Measurements from ENCODE around the gene RAVER2. TPM values are rescaled to one million over a fixed set of nuclear protein-coding genes. Genes with fewer than 3 reads are reported as not detected.
"Not testable (repeated sequence)": the region's sequence is repeated elsewhere in the genome, so short reads cannot be mapped to it uniquely, and the experiment has no call there.

Gene RAVER2
- total and polyA plus RNA-seq, 3 donors from 2014 or later, result 3.6 to 7.1 (median 6.7) TPM

DNA sequence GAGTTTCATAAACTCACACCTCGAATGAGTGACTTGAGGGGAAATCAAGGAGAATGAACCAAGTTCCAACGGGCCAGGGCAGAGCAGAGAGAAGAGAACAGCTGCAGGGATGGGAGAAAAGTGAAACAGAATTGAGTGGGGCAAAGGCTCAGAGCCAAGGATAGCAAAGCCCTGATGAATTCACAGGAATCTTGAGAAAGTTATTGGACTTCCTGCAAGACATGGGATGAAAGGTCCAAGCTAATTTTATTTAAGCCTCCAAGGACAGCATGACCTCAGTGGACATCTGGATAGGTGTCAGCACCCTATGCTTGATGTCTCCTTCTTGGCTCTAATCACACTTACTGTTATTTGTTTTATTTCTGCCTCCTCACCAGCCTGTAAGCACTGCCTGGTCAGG is 43.0 kb upstream of the RAVER2 start:
- H3K9me3 ChIP-seq, result no peaks in the 10 kb centered on the region
- WGBS, 2 donors, result 51 to 57% methylated on average over 2 of the region's 2 CpGs

DNA sequence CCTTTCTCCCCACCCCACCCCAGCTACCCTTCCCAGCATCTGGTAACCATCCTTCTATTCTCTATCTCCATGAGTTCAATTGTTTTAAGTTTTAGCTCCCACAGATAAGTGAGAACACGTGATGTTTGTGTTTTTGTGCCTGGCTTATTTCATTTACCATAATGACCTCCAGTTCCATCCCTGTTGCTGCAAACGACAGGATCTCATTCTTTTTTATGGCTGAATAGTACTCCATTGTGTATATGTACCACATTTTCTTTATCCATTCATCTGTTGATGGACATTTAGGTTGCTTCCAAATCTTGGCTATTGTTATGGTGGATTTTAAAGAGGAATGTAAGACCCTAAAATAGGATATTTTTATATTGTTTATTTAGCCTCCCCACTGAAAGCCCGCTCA is 42.2 kb upstream of the RAVER2 start:
- intact Hi-C loops (cut with DNase I; ENCODE audit: low total_unique reads); H3K36me3 ChIP-seq (ENCODE audit: low read depth, missing control alignments); DNase-seq; H3K27me3 ChIP-seq; H3K9me3 ChIP-seq; H3K4me3 ChIP-seq; H3K27ac ChIP-seq; H3K4me1 ChIP-seq: not testable (repeated sequence)
- 87 to 91% methylated on average over 3 of the region's 3 CpGs for WGBS, 2 donors

More for the DNA sequence above, 43.0 kb upstream of the RAVER2 start:
- intact Hi-C loops (cut with DNase I; ENCODE audit: low total_unique reads), result no loop called here
- Histone ChIP-seq H3K36me3 (ENCODE audit: low read depth, missing control alignments) (no peaks in the 10 kb centered on the region), H3K27ac (no peak overlapping the region), H3K4me3 (no peak overlapping the region), H3K27me3 (no peaks in the 10 kb centered on the region), H3K4me1 (no peaks in the 10 kb centered on the region)
- no peak for DNase-seq
- TF ChIP-seq POLR2A (IDR thresholded peaks at IDR 0.05), result no peak
- TF ChIP-seq, protein P1, sequence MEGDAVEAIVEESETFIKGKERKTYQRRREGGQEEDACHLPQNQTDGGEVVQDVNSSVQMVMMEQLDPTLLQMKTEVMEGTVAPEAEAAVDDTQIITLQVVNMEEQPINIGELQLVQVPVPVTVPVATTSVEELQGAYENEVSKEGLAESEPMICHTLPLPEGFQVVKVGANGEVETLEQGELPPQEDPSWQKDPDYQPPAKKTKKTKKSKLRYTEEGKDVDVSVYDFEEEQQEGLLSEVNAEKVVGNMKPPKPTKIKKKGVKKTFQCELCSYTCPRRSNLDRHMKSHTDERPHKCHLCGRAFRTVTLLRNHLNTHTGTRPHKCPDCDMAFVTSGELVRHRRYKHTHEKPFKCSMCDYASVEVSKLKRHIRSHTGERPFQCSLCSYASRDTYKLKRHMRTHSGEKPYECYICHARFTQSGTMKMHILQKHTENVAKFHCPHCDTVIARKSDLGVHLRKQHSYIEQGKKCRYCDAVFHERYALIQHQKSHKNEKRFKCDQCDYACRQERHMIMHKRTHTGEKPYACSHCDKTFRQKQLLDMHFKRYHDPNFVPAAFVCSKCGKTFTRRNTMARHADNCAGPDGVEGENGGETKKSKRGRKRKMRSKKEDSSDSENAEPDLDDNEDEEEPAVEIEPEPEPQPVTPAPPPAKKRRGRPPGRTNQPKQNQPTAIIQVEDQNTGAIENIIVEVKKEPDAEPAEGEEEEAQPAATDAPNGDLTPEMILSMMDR (IDR thresholded peaks at IDR 0.05), result no peak

DNA sequence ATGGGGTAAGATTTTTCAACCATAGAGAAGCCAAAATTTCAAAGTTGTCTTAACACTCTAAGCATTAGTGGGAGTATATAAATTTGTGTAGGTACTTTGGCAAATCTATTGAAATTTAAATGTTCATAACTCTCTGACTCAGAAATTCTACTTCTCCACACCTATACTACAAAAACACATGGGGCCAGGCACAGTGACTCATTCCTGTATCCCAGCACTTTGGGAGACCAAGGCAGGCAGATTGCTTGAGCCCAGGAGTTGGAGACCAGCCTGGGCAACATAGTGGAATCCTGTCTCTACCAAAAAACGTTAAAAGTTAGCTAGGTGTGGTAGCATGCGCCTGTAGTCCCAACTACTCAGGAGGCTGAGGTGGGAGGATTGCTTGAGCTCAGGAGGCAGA is 41.3 kb upstream of the RAVER2 start:
- H3K27ac ChIP-seq, result no peak overlapping the region
- no peaks in the 10 kb centered on the region for H3K36me3 ChIP-seq (ENCODE audit: low read depth, missing control alignments)
- TF ChIP-seq POLR2A (IDR thresholded peaks at IDR 0.05), result no peak
- TF ChIP-seq, protein P1 (IDR thresholded peaks at IDR 0.05), result no peak
- H3K27me3 ChIP-seq, result no peaks in the 10 kb centered on the region
- intact Hi-C loops (cut with DNase I; ENCODE audit: low total_unique reads), result no loop called here
- H3K4me1 ChIP-seq, result no peaks in the 10 kb centered on the region
- DNase-seq, result no peak
- WGBS, 2 donors, result 89 to 100% methylated on average over 2 of the region's 2 CpGs
- H3K9me3 ChIP-seq, result no peaks in the 10 kb centered on the region
- no peak overlapping the region for H3K4me3 ChIP-seq

DNA sequence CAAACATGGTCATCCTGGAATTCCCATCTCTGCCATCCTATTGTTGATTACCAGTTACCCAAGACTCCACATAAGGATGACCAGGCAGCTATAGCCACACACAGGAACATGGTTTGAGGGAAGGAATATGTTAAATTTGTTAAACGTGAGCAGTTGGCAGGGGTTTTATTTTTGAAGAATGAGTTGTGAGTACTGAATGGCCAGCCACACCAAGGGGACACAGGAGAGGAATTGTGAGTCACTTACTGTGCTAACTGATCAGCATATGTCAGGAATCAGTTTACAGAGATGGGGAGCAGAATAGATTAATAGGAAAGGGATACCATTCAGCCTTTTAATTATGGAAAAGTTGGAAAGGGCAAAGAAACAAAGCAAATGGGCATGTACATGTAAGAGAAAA is 39.3 kb upstream of the RAVER2 start:
- no peaks in the 10 kb centered on the region for H3K27me3 ChIP-seq
- H3K4me1 ChIP-seq, result no peaks in the 10 kb centered on the region
- no peak for TF ChIP-seq POLR2A (IDR thresholded peaks at IDR 0.05)
- TF ChIP-seq, protein P1 (IDR thresholded peaks at IDR 0.05), result no peak
- WGBS, 2 donors, result 20 to 63% methylated on average over 1 of the region's 1 CpG
- no peaks in the 10 kb centered on the region for H3K36me3 ChIP-seq (ENCODE audit: low read depth, missing control alignments)
- no peaks in the 10 kb centered on the region for H3K9me3 ChIP-seq
- no peak overlapping the region for H3K4me3 ChIP-seq
- DNase-seq, result no peak
- no peak overlapping the region for H3K27ac ChIP-seq
- intact Hi-C loops (cut with DNase I; ENCODE audit: low total_unique reads), result no loop called here

DNA sequence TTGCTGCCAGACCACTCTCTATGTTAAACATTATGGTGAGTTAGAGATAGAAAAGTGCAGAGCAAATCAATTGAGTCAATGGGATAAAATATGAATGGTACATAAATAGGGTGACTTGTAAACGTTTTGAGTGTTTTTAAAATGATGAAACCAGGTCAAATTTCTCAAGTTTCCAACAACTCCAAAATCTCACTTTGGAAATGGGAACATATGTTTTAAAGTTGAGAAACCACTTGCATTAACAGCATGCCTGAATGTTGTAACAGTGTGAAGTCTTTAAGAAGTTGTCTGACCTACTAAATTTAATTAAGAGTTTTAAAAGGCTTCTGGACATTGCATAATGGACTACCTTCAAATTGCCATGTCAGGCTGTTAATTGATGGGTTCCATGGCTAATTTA is 33.6 kb upstream of the RAVER2 start:
- TF ChIP-seq, protein P1 (IDR thresholded peaks at IDR 0.05), result no peak
- no peak for TF ChIP-seq POLR2A (IDR thresholded peaks at IDR 0.05)
- Histone ChIP-seq H3K27ac (no peak overlapping the region), H3K9me3 (no peaks in the 10 kb centered on the region), H3K36me3 (ENCODE audit: low read depth, missing control alignments) (no peaks in the 10 kb centered on the region), H3K4me3 (no peak overlapping the region), H3K4me1 (no peaks in the 10 kb centered on the region), H3K27me3 (no peaks in the 10 kb centered on the region)
- no peak for DNase-seq
- WGBS, 2 donors, result 36 to 43% methylated on average over 1 of the region's 1 CpG
- intact Hi-C loops (cut with DNase I; ENCODE audit: low total_unique reads), result no loop called here

Data from testis (tissue), 3 donors.